Tibial nerve (tissue), 4 donors: Measurements from ENCODE around the gene TSHZ2. TPM values are rescaled to one million over a fixed set of nuclear protein-coding genes. Genes with fewer than 3 reads are reported as not detected.

Experiments used
- DNase-seq, 2 donors: peaks; one replicate each; pipeline ENCODE4 v3.0.0-alpha.2; 2019; ENCODE audit warnings: low spot score in 2 of 2
- H3K27ac ChIP-seq, 4 donors: fragments of 200-600 bp; sonication (generic) in 3 of 4; one replicate each; pipeline ENCODE4 v1.5.1; 2017 to 2019; ENCODE audit warnings: mild to moderate bottlenecking in 1 of 4
- H3K27me3 ChIP-seq, 2 donors: fragments of 200-600 bp; sonication (generic) in 1 of 2; one replicate each; pipeline versions ENCODE4 v1.5.1 to v1.6.0; 2017 to 2019
- H3K36me3 ChIP-seq, 3 donors: fragments of 200-600 bp; sonication (generic); one replicate each; pipeline ENCODE4 v1.5.1; 2018 to 2019
- H3K4me1 ChIP-seq, 4 donors: fragments of 200-600 bp; sonication (generic) in 3 of 4; one replicate each; pipeline ENCODE4 v1.5.1; 2017 to 2019
- H3K4me3 ChIP-seq, 4 donors: fragments of 200-600 bp; sonication (generic) in 3 of 4; one replicate each; pipeline ENCODE4 v1.5.1; 2017 to 2019; ENCODE audit warnings: mild to moderate bottlenecking in 1 of 4, moderate library complexity in 1 of 4
- H3K9me3 ChIP-seq, 4 donors: fragments of 200-600 bp; sonication (generic) in 3 of 4; one replicate each; pipeline ENCODE4 v1.5.1; 2017 to 2019
- CTCF ChIP-seq, 5 experiments: fragments of 200-600 bp in 3 of 5; fragments of 450-650 bp in 2 of 5; sonication (generic) in 3 of 5; IDR thresholded peaks; one replicate each; pipeline ENCODE4 v1.5.1; 2016 to 2019; ENCODE audit warnings: antibody characterized with exemption in 5 of 5, mild to moderate bottlenecking in 3 of 5, moderate library complexity in 2 of 5
- EP300 ChIP-seq, 2 donors: sonication (generic); formaldehyde crosslinking; IDR thresholded peaks; one replicate each; pipeline ENCODE4 v1.6.1; 2017; ENCODE audit warnings: antibody characterized with exemption in 2 of 2, mild to moderate bottlenecking in 1 of 2
- POLR2A ChIP-seq, 2 donors: fragments of 450-650 bp; IDR thresholded peaks; one replicate each; pipeline ENCODE4 v1.6.1; 2017; ENCODE audit warnings: antibody characterized with exemption in 2 of 2, mild to moderate bottlenecking in 2 of 2, moderate library complexity in 2 of 2
- WGBS, 2 donors: methylation state at CpG; one replicate each; pipeline ENCODE4 v1.1.5; 2018; 5-methylcytosine and 5-hydroxymethylcytosine counted together
- total RNA-seq, 4 donors: library from RNA; depleted of rRNA; stranded (reverse); fragments of >200 nt; gene quantifications; one replicate each; pipeline ENCODE4 v1.1.0, GENCODE V29; 2016

TSHZ2 gene
- total RNA-seq, 4 donors from 2014 or later = 20.9 to 33.7 (median 25.1) TPM

GRCh38 chr20:53080969-53081871 lies 109.1 kb downstream of the TSHZ2 start:
- Histone ChIP-seq H3K9me3 (no peaks in the 10 kb centered on the region), H3K36me3 (no peaks in the 10 kb centered on the region), H3K4me3 (no peak overlapping the region), H3K27ac (peak overlapping the region in 1 of 4 donors; percentile 47), H3K4me1 (peaks cover 0 to 22% (median 7%) of the 10 kb centered on the region in 4 donors), H3K27me3 (no peaks in the 10 kb centered on the region)
- 67 to 74% methylated on average over 10 of the region's 10 CpGs for WGBS, 2 donors
- DNase-seq = no peak
- TF ChIP-seq EP300 (IDR thresholded peaks at IDR 0.05) (no peak), CTCF (IDR thresholded peaks at IDR 0.05) (no peak), POLR2A (IDR thresholded peaks at IDR 0.05) (no peak)

DNA sequence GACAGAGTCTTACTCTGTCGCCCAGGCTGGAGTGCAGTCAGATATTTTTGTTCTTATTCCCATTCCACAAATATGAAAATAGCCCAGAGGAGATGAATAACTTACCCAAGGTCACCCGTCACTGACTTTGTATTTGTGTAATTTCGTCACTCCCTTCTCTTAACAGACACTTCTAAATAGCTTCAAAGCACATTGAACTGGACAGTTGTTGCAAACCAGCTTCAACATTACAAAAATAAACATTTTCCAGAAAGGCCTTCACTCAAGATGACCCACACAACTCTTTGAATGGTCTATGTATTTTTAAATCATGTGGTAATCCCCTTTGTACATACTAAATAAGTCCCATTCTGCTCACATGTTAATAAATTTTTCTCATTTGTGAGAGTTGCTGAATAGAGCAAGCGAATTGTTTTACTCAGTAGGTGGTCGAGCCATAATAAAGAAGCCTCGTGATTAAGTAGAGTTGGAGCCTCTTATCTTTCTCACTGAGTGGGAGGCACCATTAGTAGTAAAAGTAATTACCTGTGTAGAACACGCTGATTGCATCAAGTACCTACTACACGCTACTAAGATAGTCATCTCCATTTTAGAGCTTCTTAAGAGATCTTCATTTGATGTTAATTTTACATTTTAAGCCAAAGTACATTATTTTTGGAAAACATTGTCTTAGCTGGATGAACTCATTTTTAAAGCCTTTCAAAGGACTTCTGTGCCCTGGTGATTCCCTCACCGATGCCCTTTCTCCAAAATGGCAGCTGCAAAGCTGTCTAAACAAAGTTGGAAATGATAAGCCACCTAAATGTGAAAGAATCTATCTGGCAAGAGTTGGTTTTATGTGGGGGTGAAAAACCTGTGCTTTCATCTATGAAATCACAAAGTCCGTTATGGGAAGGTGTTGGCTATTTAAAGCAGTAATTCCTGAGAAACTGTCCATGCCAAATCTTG lies 110.0 kb downstream of the TSHZ2 start:
- Histone ChIP-seq H3K9me3 (no peaks in the 10 kb centered on the region), H3K36me3 (no peaks in the 10 kb centered on the region), H3K27me3 (no peaks in the 10 kb centered on the region), H3K4me3 (no peak overlapping the region), H3K27ac (peak overlapping the region in 1 of 4 donors; percentile 31), H3K4me1 (peaks cover 0 to 14% (median 7%) of the 10 kb centered on the region in 4 donors)
- DNase-seq = no peak
- WGBS, 2 donors = 52 to 64% methylated on average over 10 of the region's 10 CpGs
- no peak for TF ChIP-seq EP300 (IDR thresholded peaks at IDR 0.05)
- TF ChIP-seq CTCF (IDR thresholded peaks at IDR 0.05) = no peak
- TF ChIP-seq POLR2A (IDR thresholded peaks at IDR 0.05) = no peak

GRCh38 chr20:53083411-53083810 lies 111.3 kb downstream of the TSHZ2 start:
- no peaks in the 10 kb centered on the region for H3K9me3 ChIP-seq
- H3K36me3 ChIP-seq = no peaks in the 10 kb centered on the region
- peaks cover 0 to 16% (median 7%) of the 10 kb centered on the region in 4 donors for H3K4me1 ChIP-seq
- no peak for DNase-seq
- no peak overlapping the region for H3K27ac ChIP-seq
- no peak for TF ChIP-seq POLR2A (IDR thresholded peaks at IDR 0.05)
- no peak for TF ChIP-seq EP300 (IDR thresholded peaks at IDR 0.05)
- no peak for TF ChIP-seq CTCF (IDR thresholded peaks at IDR 0.05)
- WGBS, 2 donors = 91 to 92% methylated on average over 7 of the region's 7 CpGs
- no peak overlapping the region for H3K4me3 ChIP-seq
- no peaks in the 10 kb centered on the region for H3K27me3 ChIP-seq

GRCh38 chr20:53084408-53084997 lies 112.3 kb downstream of the TSHZ2 start:
- peaks cover 0 to 9% (median 5%) of the 10 kb centered on the region in 4 donors for H3K4me1 ChIP-seq
- H3K27ac ChIP-seq = no peak overlapping the region
- H3K36me3 ChIP-seq = no peaks in the 10 kb centered on the region
- no peak overlapping the region for H3K4me3 ChIP-seq
- no peak for DNase-seq
- no peaks in the 10 kb centered on the region for H3K9me3 ChIP-seq
- TF ChIP-seq EP300 (IDR thresholded peaks at IDR 0.05) = no peak
- no peak for TF ChIP-seq POLR2A (IDR thresholded peaks at IDR 0.05)
- no peak for TF ChIP-seq CTCF (IDR thresholded peaks at IDR 0.05)
- H3K27me3 ChIP-seq = no peaks in the 10 kb centered on the region
